ENCODE measurements around the gene DKK3. TPM values are rescaled to one million over a fixed set of nuclear protein-coding genes. Genes with fewer than 3 reads are reported as not detected.

The DKK3 gene
- polyA plus RNA-seq, 1 donor from 2014 or later, result 43.6 TPM

DNA sequence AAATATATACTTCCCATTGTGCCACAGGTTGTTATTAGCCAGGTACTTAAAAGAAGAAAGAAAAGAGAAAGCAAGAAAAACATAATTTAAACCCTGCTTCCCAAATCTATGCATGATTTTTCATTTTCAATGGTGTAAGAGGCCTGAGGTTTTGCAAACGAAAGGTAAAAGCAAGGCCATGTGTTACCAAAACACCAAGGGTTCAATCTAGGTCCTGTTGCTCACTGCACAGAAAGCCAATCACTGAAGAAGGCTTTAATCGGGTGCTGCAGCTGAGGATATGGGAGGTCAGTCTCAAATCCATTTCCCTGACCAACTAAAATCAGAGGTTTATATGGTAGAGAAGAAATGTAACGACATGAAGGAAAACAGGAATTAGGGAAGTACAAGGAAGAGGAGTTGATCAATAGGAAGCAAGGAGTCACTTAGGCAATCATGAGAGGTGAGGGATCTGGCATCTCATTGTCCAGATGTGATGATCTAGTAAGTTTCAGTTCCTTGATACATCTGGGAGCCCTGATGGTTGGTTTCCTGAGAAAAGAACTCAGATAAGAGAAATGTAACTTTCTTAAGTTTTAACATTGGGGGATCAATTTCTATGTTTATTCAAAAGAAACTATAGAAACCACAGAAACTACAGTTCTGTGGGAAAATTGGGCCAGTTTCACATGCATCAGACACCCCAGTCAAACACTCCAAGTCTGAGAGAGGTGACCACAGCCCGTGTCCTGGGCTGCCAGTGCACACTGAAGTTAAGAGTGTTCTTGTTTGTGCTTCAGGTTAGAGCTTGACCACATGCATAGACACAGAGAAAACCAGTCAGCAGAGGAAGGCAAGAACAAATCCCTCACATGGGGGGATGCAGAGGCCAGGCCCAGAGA is 18.1 kb upstream of the DKK3 start:
- H4K20me1 ChIP-seq (ENCODE audit: insufficient read depth), result no peaks in the 10 kb centered on the region
- no peaks in the 10 kb centered on the region for H3F3A ChIP-seq (ENCODE audit: insufficient read depth, low read length, poor library complexity, severe bottlenecking)
- TF ChIP-seq, protein P1, sequence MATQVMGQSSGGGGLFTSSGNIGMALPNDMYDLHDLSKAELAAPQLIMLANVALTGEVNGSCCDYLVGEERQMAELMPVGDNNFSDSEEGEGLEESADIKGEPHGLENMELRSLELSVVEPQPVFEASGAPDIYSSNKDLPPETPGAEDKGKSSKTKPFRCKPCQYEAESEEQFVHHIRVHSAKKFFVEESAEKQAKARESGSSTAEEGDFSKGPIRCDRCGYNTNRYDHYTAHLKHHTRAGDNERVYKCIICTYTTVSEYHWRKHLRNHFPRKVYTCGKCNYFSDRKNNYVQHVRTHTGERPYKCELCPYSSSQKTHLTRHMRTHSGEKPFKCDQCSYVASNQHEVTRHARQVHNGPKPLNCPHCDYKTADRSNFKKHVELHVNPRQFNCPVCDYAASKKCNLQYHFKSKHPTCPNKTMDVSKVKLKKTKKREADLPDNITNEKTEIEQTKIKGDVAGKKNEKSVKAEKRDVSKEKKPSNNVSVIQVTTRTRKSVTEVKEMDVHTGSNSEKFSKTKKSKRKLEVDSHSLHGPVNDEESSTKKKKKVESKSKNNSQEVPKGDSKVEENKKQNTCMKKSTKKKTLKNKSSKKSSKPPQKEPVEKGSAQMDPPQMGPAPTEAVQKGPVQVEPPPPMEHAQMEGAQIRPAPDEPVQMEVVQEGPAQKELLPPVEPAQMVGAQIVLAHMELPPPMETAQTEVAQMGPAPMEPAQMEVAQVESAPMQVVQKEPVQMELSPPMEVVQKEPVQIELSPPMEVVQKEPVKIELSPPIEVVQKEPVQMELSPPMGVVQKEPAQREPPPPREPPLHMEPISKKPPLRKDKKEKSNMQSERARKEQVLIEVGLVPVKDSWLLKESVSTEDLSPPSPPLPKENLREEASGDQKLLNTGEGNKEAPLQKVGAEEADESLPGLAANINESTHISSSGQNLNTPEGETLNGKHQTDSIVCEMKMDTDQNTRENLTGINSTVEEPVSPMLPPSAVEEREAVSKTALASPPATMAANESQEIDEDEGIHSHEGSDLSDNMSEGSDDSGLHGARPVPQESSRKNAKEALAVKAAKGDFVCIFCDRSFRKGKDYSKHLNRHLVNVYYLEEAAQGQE (IDR thresholded peaks at IDR 0.05; ENCODE audit: borderline replicate concordance), result no peak
- no peak for TF ChIP-seq MXI1 (conservative IDR thresholded peaks at IDR 0.05; ENCODE audit: poor library complexity, severe bottlenecking)
- no peak for TF ChIP-seq POLR2AphosphoS5 (IDR thresholded peaks at IDR 0.05)
- TF ChIP-seq SMC3 (conservative IDR thresholded peaks at IDR 0.05; ENCODE audit: poor library complexity), result no peak
- TF ChIP-seq, protein P2, sequence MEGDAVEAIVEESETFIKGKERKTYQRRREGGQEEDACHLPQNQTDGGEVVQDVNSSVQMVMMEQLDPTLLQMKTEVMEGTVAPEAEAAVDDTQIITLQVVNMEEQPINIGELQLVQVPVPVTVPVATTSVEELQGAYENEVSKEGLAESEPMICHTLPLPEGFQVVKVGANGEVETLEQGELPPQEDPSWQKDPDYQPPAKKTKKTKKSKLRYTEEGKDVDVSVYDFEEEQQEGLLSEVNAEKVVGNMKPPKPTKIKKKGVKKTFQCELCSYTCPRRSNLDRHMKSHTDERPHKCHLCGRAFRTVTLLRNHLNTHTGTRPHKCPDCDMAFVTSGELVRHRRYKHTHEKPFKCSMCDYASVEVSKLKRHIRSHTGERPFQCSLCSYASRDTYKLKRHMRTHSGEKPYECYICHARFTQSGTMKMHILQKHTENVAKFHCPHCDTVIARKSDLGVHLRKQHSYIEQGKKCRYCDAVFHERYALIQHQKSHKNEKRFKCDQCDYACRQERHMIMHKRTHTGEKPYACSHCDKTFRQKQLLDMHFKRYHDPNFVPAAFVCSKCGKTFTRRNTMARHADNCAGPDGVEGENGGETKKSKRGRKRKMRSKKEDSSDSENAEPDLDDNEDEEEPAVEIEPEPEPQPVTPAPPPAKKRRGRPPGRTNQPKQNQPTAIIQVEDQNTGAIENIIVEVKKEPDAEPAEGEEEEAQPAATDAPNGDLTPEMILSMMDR (IDR thresholded peaks at IDR 0.05; ENCODE audit: poor library complexity, severe bottlenecking), result no peak
- TF ChIP-seq EP300 (conservative IDR thresholded peaks at IDR 0.05; ENCODE audit: poor library complexity, severe bottlenecking), result no peak
- no peak for TF ChIP-seq EZH2 (IDR thresholded peaks at IDR 0.05; ENCODE audit: borderline replicate concordance, insufficient read depth, low read length, poor library complexity, severe bottlenecking)
- no peak for TF ChIP-seq TAF1 (IDR thresholded peaks at IDR 0.05; ENCODE audit: low read depth)
- no peaks in the 10 kb centered on the region for H3K79me2 ChIP-seq (replicated peaks; ENCODE audit: insufficient read depth, low read length)
- H3K36me3 ChIP-seq (ENCODE audit: insufficient read depth, low read length), result no peaks in the 10 kb centered on the region
- no peak overlapping the region for H3K4me2 ChIP-seq (ENCODE audit: low read length)
- no peaks in the 10 kb centered on the region for H3K27me3 ChIP-seq (ENCODE audit: insufficient read depth, low read depth, low read length)
- no peaks in the 10 kb centered on the region for H3K9me2 ChIP-seq (ENCODE audit: insufficient read depth, low read length)
- no peak overlapping the region for H3K27ac ChIP-seq (ENCODE audit: low read length)
- H3K9ac ChIP-seq (ENCODE audit: low read length), result no peak overlapping the region
- H3K4me3 ChIP-seq (ENCODE audit: low read length), result no peak overlapping the region
- peaks cover 6% of the 10 kb centered on the region for H3K9me3 ChIP-seq (ENCODE audit: low read length)
- no peak overlapping the region for H2AFZ ChIP-seq (ENCODE audit: low read depth, low read length)

DNA sequence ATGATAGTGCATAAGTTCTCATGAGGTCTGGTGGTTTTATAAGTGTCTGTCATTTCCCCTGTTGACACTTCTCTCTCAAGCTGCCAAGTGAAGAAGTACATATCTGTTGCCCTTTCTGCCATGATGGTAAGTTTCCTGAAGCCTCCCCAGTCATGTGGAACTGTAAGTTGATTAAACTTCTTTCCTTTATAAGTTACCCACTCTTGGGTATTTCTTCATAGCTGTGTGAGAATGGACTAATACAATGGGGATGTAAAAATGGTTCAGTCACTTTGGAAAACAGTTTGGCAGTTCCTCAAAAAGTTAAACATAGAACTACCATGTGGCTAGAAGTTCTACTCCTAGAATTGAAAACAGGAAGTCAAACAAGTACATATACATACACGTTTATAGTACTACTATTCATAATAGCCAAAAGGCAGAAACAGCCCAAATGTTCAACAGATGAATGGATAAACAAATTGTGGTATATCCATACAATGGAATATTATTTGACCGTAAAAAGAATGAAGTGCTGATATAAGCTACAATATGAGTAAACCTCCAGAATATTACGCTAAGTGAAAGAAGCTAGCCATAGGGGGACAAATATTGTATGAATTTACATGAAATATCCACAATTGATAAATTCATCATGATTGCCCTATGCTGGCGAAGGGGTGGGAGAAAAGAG is 16.0 kb upstream of the DKK3 start:
- Histone ChIP-seq H3K27me3 (ENCODE audit: insufficient read depth, low read depth, low read length) (no peaks in the 10 kb centered on the region), H3K9me2 (ENCODE audit: insufficient read depth, low read length) (no peaks in the 10 kb centered on the region), H3K79me2 (replicated peaks; ENCODE audit: insufficient read depth, low read length) (no peaks in the 10 kb centered on the region), H3F3A (ENCODE audit: insufficient read depth, low read length, poor library complexity, severe bottlenecking) (no peaks in the 10 kb centered on the region), H3K9ac (ENCODE audit: low read length) (no peak overlapping the region), H4K20me1 (ENCODE audit: insufficient read depth) (no peaks in the 10 kb centered on the region), H3K27ac (ENCODE audit: low read length) (no peak overlapping the region), H2AFZ (ENCODE audit: low read depth, low read length) (no peak overlapping the region), H3K9me3 (ENCODE audit: low read length) (peaks cover 6% of the 10 kb centered on the region), H3K4me2 (ENCODE audit: low read length) (no peak overlapping the region), H3K36me3 (ENCODE audit: insufficient read depth, low read length) (no peaks in the 10 kb centered on the region), H3K4me3 (ENCODE audit: low read length) (no peak overlapping the region)
- no peak for TF ChIP-seq EP300 (conservative IDR thresholded peaks at IDR 0.05; ENCODE audit: poor library complexity, severe bottlenecking)
- no peak for TF ChIP-seq RAD21 (conservative IDR thresholded peaks at IDR 0.05)
- TF ChIP-seq EZH2 (IDR thresholded peaks at IDR 0.05; ENCODE audit: borderline replicate concordance, insufficient read depth, low read length, poor library complexity, severe bottlenecking), result no peak
- no peak for TF ChIP-seq MXI1 (conservative IDR thresholded peaks at IDR 0.05; ENCODE audit: poor library complexity, severe bottlenecking)
- no peak for TF ChIP-seq SMC3 (conservative IDR thresholded peaks at IDR 0.05; ENCODE audit: poor library complexity)
- TF ChIP-seq, protein P2 (IDR thresholded peaks at IDR 0.05; ENCODE audit: poor library complexity, severe bottlenecking), result no peak
- TF ChIP-seq, protein P1 (IDR thresholded peaks at IDR 0.05; ENCODE audit: borderline replicate concordance), result no peak

All from neural cell (in vitro differentiated cells).